SK-N-SH (cell line): ENCODE measurements around the gene ANKS1B. TPM values are rescaled to one million over a fixed set of nuclear protein-coding genes. Genes with fewer than 3 reads are reported as not detected.

Experiments used
- CTCF ChIA-PET: fragments of 300-600, 350-600 bp; formaldehyde crosslinking; extraction: SDS; loops from one replicate; lab custom pipeline; 2021; lab: Yijun Ruan, JAX
- POLR2A ChIA-PET: fragments of 350-600 bp; sonication (Branson Sonifier 250); formaldehyde crosslinking; extraction: SDS; loops from one replicate; lab custom pipeline; 2020; ENCODE audit warnings: antibody characterized with exemption, inconsistent platforms; lab: Yijun Ruan, JAX
- DNase-seq: peaks from one replicate; pipeline ENCODE4 v3.0.0; 2012
- H2AFZ ChIP-seq: fragments of 200-600 bp; sonication (generic); 2 replicates; pipeline ENCODE4 v1.8.1; 2016; ENCODE audit warnings: antibody characterized with exemption, mild to moderate bottlenecking, low read depth
- H3F3A ChIP-seq: fragments of 200-600 bp; sonication (generic); replicated peaks from 2 replicates; pipeline ENCODE3; 2016; ENCODE audit warnings: antibody characterized with exemption, mild to moderate bottlenecking; ENCODE audit not compliant: insufficient read depth
- H3K27ac ChIP-seq, 2 experiments: fragments of 200-500 bp in 1 of 2; fragments of 200-600 bp in 1 of 2; sonication (Bioruptor generic) in 1 of 2; sonication (generic), shearing (Covaris generic) in 1 of 2; 2 replicates each; pipeline versions ENCODE4 v1.5.1 to v1.6.1; 2014 to 2016; ENCODE audit warnings: low read depth in 2 of 2, inconsistent platforms in 1 of 2, low read length in 1 of 2, mild to moderate bottlenecking in 1 of 2, mixed read lengths in 1 of 2
- H3K27me3 ChIP-seq: fragments of 200-600 bp; sonication (generic), shearing (Covaris generic); 2 replicates; pipeline ENCODE4 v1.6.1; 2016; ENCODE audit warnings: mixed run types; ENCODE audit not compliant: insufficient read depth
- H3K36me3 ChIP-seq, 2 experiments: fragments of 200-500 bp in 1 of 2; fragments of 200-600 bp in 1 of 2; sonication (Bioruptor generic) in 1 of 2; sonication (generic) in 1 of 2; replicated peaks in 1 of 2; 2 replicates each; pipeline versions ENCODE3 to v1.5.1; 2014 to 2016; ENCODE audit warnings: low read length in 1 of 2, mild to moderate bottlenecking in 1 of 2; ENCODE audit not compliant: insufficient read depth in 2 of 2, control insufficient read depth in 1 of 2
- H3K4me1 ChIP-seq, 2 experiments: fragments of 200-500 bp in 1 of 2; fragments of 200-600 bp in 1 of 2; sonication (Bioruptor generic) in 1 of 2; sonication (generic), shearing (Covaris generic) in 1 of 2; 2 replicates each; pipeline versions ENCODE4 v1.5.1 to v1.6.1; 2014 to 2016; ENCODE audit warnings: low read depth in 1 of 2, low read length in 1 of 2, mixed run types in 1 of 2; ENCODE audit not compliant: insufficient read depth in 2 of 2, control insufficient read depth in 1 of 2
- H3K4me2 ChIP-seq: fragments of 200-600 bp; sonication (generic), shearing (Covaris generic); 2 replicates; pipeline ENCODE4 v1.6.1; 2017; ENCODE audit warnings: mixed run types
- H3K4me3 ChIP-seq, 2 experiments: fragments of 200-500 bp in 1 of 2; fragments of 200-600 bp in 1 of 2; sonication (Bioruptor generic) in 1 of 2; sonication (generic), shearing (Covaris generic) in 1 of 2; 2 replicates each; pipeline versions ENCODE4 v1.5.1 to v1.8.1; 2014 to 2016; ENCODE audit warnings: low read depth in 2 of 2, inconsistent platforms in 1 of 2, low read length in 1 of 2, mild to moderate bottlenecking in 1 of 2, mixed read lengths in 1 of 2, moderate library complexity in 1 of 2
- H3K79me2 ChIP-seq: fragments of 200-600 bp; sonication (generic); 2 replicates; pipeline ENCODE4 v1.8.1; 2017; ENCODE audit warnings: mild to moderate bottlenecking; ENCODE audit not compliant: insufficient read depth
- H3K9ac ChIP-seq: fragments of 200-600 bp; sonication (generic); 2 replicates; pipeline ENCODE4 v1.6.1; 2017; ENCODE audit warnings: mixed run types
- H3K9me2 ChIP-seq: fragments of 200-600 bp; sonication (generic); 2 replicates; pipeline ENCODE4 v1.6.1; 2017; ENCODE audit warnings: mixed run types
- H3K9me3 ChIP-seq: fragments of 200-600 bp; sonication (generic); 2 replicates; pipeline ENCODE4 v1.6.1; 2017; ENCODE audit warnings: mixed run types, mild to moderate bottlenecking, moderate library complexity
- H4K20me1 ChIP-seq: fragments of 200-600 bp; sonication (generic); 2 replicates; pipeline ENCODE4 v1.6.1; 2017; ENCODE audit warnings: mild to moderate bottlenecking, mixed run types; ENCODE audit not compliant: insufficient read depth
- CHD2 ChIP-seq: fragments of 150-350 bp; IDR thresholded peaks from 2 replicates; pipeline ENCODE4 v1.6.1; 2018; ENCODE audit warnings: low read length; ENCODE audit not compliant: partially characterized antibody
- ELF1 ChIP-seq: IDR thresholded peaks from 2 replicates; pipeline ENCODE4 v1.4.0; 2012
- EP300 ChIP-seq, 2 experiments: IDR thresholded peaks; 2 replicates each; pipeline versions ENCODE4 v1.4.0 to v1.6.1; 2012; ENCODE audit warnings: borderline replicate concordance in 1 of 2, low read depth in 1 of 2, low read length in 1 of 2
- FOSL2 ChIP-seq: IDR thresholded peaks from 2 replicates; pipeline ENCODE4 v1.4.0; 2012; ENCODE audit warnings: low read depth, mild to moderate bottlenecking, moderate library complexity, borderline replicate concordance
- GATA2 ChIP-seq: sonication (generic); formaldehyde crosslinking; IDR thresholded peaks from 2 replicates; pipeline ENCODE4 v1.5.0; 2020; ENCODE audit warnings: mild to moderate bottlenecking, missing genetic modification reagents
- JUND ChIP-seq: IDR thresholded peaks from 2 replicates; pipeline ENCODE4 v1.4.0; 2012
- NFIC ChIP-seq: IDR thresholded peaks from 2 replicates; pipeline ENCODE4 v1.4.0; 2012; ENCODE audit warnings: borderline replicate concordance
- POLR2AphosphoS5 ChIP-seq: IDR thresholded peaks from 2 replicates; pipeline ENCODE4 v1.6.1; 2012; ENCODE audit warnings: low read depth, low read length
- RCOR1 ChIP-seq: fragments of 150-350 bp; IDR thresholded peaks from 2 replicates; pipeline ENCODE4 v1.6.1; 2017; ENCODE audit warnings: antibody characterized with exemption, low read length
- RFX5 ChIP-seq: IDR thresholded peaks from 2 replicates; pipeline ENCODE4 v1.6.1; 2012; ENCODE audit warnings: mild to moderate bottlenecking, improper control_type of control experiment, low read length
- SIN3A ChIP-seq: IDR thresholded peaks from 2 replicates; pipeline ENCODE4 v1.6.1; 2012; ENCODE audit warnings: low read depth, mild to moderate bottlenecking, low read length, moderate library complexity, borderline replicate concordance
- SMC3 ChIP-seq: IDR thresholded peaks from 2 replicates; pipeline ENCODE4 v1.6.1; 2012; ENCODE audit warnings: low read depth, low read length, improper control_type of control experiment
- TCF12 ChIP-seq: IDR thresholded peaks from 2 replicates; pipeline ENCODE4 v1.4.0; 2012
- YY1 ChIP-seq: IDR thresholded peaks from 2 replicates; pipeline ENCODE4 v1.4.0; 2012; ENCODE audit warnings: low read depth, mild to moderate bottlenecking
- WGBS: methylation state at CpG from one replicate; pipeline ENCODE4 v1.1.6; 2017; ENCODE audit warnings: low lambda C conversion rate; 5-methylcytosine and 5-hydroxymethylcytosine counted together
- polyA plus RNA-seq, 3 experiments: library from polyadenylated mRNA; depleted of rRNA; stranded (reverse); fragments of >200 nt; gene quantifications; 2 replicates each; pipeline ENCODE4 v1.2.3, GENCODE V29; 2012
- TF ChIP-seq, protein P1 (sequence below): IDR thresholded peaks from 2 replicates; pipeline ENCODE4 v1.6.1; 2012; ENCODE audit warnings: mild to moderate bottlenecking, low read depth, low read length, moderate library complexity
- TF ChIP-seq, protein P2 (sequence below): fragments of 200-600 bp; sonication (generic); IDR thresholded peaks from 2 replicates; pipeline ENCODE4 v1.6.1; 2017; ENCODE audit warnings: antibody characterized with exemption, mild to moderate bottlenecking, moderate library complexity
- TF ChIP-seq, protein P3 (sequence below): fragments of 150-350 bp; IDR thresholded peaks from 2 replicates; pipeline ENCODE4 v1.6.1; 2017; ENCODE audit warnings: antibody characterized with exemption, low read length, low read depth, borderline replicate concordance

Gene ANKS1B
- polyA plus RNA-seq, 1 of the 3 experiments (the other 2 are of a cell fraction): 1.8 TPM

DNA sequence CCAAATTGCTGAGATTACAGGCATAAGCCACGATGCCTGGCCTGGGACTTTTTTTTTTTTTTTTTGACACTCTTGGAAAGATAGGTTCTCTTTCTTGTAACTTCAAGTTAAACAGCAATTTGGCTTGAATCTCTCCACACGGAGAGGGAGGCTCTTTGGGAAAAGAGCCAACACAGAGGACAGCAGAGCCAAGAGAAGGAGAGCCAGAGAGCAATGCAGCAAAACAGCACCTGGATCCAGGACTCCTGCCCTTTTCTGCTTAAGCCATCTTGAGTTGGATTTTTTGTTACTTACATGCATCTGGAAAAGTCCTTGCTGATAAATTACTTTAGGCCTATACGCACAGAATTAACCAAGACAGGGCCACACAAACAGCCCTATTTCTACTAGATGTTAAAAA is 1162.9 kb downstream of the ANKS1B start:
- Histone ChIP-seq H4K20me1 (no peaks in the 10 kb centered on the region), H3K9me3 (no peaks in the 10 kb centered on the region), H3K36me3 (no peaks in the 10 kb centered on the region), H3F3A (no peaks in the 10 kb centered on the region), H3K79me2 (no peaks in the 10 kb centered on the region), H3K27me3 (no peaks in the 10 kb centered on the region), H3K9me2 (no peaks in the 10 kb centered on the region), H3K9ac (no peak overlapping the region), H2AFZ (no peak overlapping the region), H3K4me1 (no peaks in the 10 kb centered on the region; a peak in 1 of 4 replicates), H3K27ac (no peak overlapping the region), H3K4me2 (no peak overlapping the region), H3K4me3 (no peak overlapping the region)
- TF ChIP-seq JUND (no peak), RCOR1 (no peak), ELF1 (no peak), FOSL2 (no peak), TCF12 (no peak), SIN3A (no peak), CHD2 (no peak)
- WGBS: 58% methylated on average over 3 of the region's 3 CpGs
- DNase-seq: no peak
- POLR2A ChIA-PET: no interaction called here
- CTCF ChIA-PET: no interaction called here

DNA sequence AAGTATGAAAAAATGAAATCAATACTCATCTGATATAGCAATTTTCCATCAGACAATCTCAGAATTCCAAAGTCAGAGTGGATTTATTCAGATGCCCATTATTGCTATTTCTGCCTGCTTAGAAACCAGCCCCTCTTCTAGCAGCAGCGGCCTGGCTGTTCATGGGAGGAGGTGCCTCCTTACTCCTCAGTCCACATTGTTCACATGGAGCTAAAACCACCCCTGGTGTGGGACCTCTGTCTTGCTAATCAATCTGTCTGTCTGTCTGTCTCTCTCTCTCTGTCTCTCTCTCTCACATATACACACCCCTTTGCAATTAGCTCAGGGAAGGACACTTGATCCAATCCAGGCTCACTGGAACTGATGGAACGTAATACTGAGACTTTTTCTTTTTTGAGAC is 1163.5 kb downstream of the ANKS1B start:
- WGBS: 59% methylated on average over 2 of the region's 2 CpGs
- Histone ChIP-seq H3K36me3 (no peaks in the 10 kb centered on the region), H3K4me2 (no peak overlapping the region), H3K9me3 (no peaks in the 10 kb centered on the region), H3K79me2 (no peaks in the 10 kb centered on the region), H4K20me1 (no peaks in the 10 kb centered on the region), H3K27ac (no peak overlapping the region), H2AFZ (no peak overlapping the region), H3K27me3 (no peaks in the 10 kb centered on the region), H3K9me2 (no peaks in the 10 kb centered on the region), H3F3A (no peaks in the 10 kb centered on the region), H3K4me3 (no peak overlapping the region), H3K4me1 (no peaks in the 10 kb centered on the region; a peak in 1 of 4 replicates), H3K9ac (no peak overlapping the region)
- ChIA-PET POLR2A (no interaction called here), CTCF (interaction anchor here (0.8 kb wide), 1 partner anchor 9 kb away, joined by 4 read pairs; no protein-coding TSS in a partner anchor)
- no peak for DNase-seq
- no peak for TF ChIP-seq FOSL2
- TF ChIP-seq, protein P1, sequence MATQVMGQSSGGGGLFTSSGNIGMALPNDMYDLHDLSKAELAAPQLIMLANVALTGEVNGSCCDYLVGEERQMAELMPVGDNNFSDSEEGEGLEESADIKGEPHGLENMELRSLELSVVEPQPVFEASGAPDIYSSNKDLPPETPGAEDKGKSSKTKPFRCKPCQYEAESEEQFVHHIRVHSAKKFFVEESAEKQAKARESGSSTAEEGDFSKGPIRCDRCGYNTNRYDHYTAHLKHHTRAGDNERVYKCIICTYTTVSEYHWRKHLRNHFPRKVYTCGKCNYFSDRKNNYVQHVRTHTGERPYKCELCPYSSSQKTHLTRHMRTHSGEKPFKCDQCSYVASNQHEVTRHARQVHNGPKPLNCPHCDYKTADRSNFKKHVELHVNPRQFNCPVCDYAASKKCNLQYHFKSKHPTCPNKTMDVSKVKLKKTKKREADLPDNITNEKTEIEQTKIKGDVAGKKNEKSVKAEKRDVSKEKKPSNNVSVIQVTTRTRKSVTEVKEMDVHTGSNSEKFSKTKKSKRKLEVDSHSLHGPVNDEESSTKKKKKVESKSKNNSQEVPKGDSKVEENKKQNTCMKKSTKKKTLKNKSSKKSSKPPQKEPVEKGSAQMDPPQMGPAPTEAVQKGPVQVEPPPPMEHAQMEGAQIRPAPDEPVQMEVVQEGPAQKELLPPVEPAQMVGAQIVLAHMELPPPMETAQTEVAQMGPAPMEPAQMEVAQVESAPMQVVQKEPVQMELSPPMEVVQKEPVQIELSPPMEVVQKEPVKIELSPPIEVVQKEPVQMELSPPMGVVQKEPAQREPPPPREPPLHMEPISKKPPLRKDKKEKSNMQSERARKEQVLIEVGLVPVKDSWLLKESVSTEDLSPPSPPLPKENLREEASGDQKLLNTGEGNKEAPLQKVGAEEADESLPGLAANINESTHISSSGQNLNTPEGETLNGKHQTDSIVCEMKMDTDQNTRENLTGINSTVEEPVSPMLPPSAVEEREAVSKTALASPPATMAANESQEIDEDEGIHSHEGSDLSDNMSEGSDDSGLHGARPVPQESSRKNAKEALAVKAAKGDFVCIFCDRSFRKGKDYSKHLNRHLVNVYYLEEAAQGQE: no peak

DNA sequence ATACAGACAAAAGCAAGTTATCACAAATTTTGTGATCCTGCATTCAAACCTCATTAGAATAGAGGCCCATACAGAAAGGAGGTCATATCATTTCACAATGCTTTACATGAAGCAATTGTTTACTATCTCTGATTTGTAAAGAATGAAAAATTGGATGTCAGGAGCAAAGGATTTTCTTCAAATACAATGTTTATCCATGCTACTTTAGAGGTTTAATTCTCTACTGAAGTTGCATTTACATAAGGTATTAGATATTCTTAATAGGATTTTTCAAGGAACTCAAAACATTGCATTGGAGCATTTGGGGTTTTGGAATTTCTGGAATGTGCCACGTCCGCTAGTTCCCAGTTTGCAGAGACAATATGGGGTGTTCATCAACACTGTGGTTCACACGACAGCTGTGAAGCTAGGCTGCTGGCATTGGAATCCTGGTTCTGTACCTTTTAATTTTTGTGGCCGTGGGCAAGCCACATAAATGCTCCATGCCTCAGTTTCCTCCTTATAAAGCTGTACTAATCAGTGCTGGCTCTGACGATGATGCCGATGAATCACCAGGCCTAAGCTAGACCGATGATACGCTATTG is 1164.8 kb downstream of the ANKS1B start:
- Histone ChIP-seq H3K79me2 (no peaks in the 10 kb centered on the region), H3K36me3 (no peaks in the 10 kb centered on the region), H3K4me2 (no peak overlapping the region), H3K9ac (no peak overlapping the region), H3K27ac (no peak overlapping the region), H2AFZ (no peak overlapping the region), H3K27me3 (no peaks in the 10 kb centered on the region), H3K4me3 (no peak overlapping the region), H3K9me2 (no peaks in the 10 kb centered on the region), H4K20me1 (no peaks in the 10 kb centered on the region), H3K9me3 (no peaks in the 10 kb centered on the region), H3F3A (no peaks in the 10 kb centered on the region), H3K4me1 (no peaks in the 10 kb centered on the region; a peak in 1 of 4 replicates)
- CTCF ChIA-PET: interaction anchor here (0.6 to 1.5 kb wide), 2 partner anchors 12 to 167 kb away, joined by 3 to 4 read pairs; no protein-coding TSS in a partner anchor
- TF ChIP-seq SMC3 (no peak), NFIC (no peak), RCOR1 (no peak), EP300 (IDR thresholded peaks at IDR 0.05; ENCODE audit: borderline replicate concordance in 1 of 2, low read depth in 1 of 2, low read length in 1 of 2) (no peak), YY1 (no peak), JUND (no peak), RFX5 (no peak), POLR2AphosphoS5 (no peak), GATA2 (CRISPR knock-in tag) (no peak)
- TF ChIP-seq, protein P2, sequence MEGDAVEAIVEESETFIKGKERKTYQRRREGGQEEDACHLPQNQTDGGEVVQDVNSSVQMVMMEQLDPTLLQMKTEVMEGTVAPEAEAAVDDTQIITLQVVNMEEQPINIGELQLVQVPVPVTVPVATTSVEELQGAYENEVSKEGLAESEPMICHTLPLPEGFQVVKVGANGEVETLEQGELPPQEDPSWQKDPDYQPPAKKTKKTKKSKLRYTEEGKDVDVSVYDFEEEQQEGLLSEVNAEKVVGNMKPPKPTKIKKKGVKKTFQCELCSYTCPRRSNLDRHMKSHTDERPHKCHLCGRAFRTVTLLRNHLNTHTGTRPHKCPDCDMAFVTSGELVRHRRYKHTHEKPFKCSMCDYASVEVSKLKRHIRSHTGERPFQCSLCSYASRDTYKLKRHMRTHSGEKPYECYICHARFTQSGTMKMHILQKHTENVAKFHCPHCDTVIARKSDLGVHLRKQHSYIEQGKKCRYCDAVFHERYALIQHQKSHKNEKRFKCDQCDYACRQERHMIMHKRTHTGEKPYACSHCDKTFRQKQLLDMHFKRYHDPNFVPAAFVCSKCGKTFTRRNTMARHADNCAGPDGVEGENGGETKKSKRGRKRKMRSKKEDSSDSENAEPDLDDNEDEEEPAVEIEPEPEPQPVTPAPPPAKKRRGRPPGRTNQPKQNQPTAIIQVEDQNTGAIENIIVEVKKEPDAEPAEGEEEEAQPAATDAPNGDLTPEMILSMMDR: no peak
- TF ChIP-seq, protein P3, sequence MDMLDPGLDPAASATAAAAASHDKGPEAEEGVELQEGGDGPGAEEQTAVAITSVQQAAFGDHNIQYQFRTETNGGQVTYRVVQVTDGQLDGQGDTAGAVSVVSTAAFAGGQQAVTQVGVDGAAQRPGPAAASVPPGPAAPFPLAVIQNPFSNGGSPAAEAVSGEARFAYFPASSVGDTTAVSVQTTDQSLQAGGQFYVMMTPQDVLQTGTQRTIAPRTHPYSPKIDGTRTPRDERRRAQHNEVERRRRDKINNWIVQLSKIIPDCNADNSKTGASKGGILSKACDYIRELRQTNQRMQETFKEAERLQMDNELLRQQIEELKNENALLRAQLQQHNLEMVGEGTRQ: no peak
- POLR2A ChIA-PET: no interaction called here
- no peak for DNase-seq
- 68% methylated on average over 8 of the region's 8 CpGs for WGBS
